HL-60/S4 treated with phorbol 12-myristate 13-acetate at 8.2 ng/mL for 4 days and 3 days (cell line): ENCODE measurements around the gene KCNJ18.
"Not testable (repeated sequence)": the region's sequence is repeated elsewhere in the genome, so short reads cannot be mapped to it uniquely, and the experiment has no call there.

Experiments
- in situ Hi-C: fragments of 300-500 bp; cut with MboI; formaldehyde crosslinking; loops from 2 replicates; pipeline ENCODE4 v1.15.0; 2022; ENCODE audit warnings: low sequenced_read_pairs

The KCNJ18 gene

GRCh38 chr17:21702029-21702428 lies 9.7 kb downstream of the KCNJ18 start:
- in situ Hi-C loops: not testable (repeated sequence)

GRCh38 chr17:21702521-21702920 lies 10.2 kb downstream of the KCNJ18 start:
- in situ Hi-C loops: not testable (repeated sequence)

GRCh38 chr17:21702940-21703640 lies 10.8 kb downstream of the KCNJ18 start:
- in situ Hi-C loops: not testable (repeated sequence)

GRCh38 chr17:21703891-21704872 lies 11.9 kb downstream of the KCNJ18 start:
- in situ Hi-C loops: not testable (repeated sequence)

- in situ Hi-C loops: no loop called here
Observed at GRCh38 chr17:21705021-21705601, 12.8 kb downstream of the KCNJ18 start.

DNA sequence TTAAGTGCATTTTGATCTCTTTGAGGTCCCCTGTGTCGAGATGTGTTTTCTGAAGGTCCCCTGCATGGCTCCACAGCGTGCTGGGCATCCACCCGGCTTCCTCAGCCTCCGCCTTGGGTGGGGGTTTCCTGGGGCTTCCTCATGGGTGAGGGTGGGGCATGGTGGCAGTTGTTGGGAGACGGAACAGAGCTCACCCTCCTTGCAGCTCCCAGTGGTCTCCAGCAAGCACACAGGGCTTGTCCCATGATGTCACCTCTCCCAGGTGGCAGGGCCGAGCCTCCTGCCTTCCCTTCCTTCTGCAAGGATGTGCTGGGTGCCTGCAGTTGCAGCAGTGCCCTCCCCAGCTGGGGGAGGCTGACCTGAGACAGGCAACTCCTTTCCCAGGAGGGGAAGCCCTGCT lies 13.4 kb downstream of the KCNJ18 start:
- in situ Hi-C loops: not testable (repeated sequence)

DNA sequence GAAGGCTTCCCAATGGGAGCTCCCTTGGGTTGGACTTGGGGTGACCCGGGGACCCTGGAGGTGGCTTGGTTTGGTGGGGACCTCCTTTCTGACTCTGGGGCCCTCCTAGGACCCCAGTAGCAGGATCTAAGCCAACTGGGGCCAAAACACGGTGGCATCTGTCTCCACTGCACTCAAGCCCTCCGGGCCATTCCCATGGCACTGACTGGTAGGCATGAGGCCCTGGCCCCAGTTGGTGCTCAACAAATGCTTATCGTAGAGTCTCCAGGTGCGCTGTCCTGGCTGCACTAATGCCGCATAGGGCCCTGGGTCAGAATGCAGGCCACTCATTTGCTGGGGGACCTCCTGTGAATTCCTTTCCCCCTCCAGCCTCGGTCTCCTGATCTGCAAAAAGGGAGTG lies 14.2 kb downstream of the KCNJ18 start:
- in situ Hi-C loops: not testable (repeated sequence)

- in situ Hi-C loops: not testable (repeated sequence)
Observed at GRCh38 chr17:21707131-21707530, 14.8 kb downstream of the KCNJ18 start.

DNA sequence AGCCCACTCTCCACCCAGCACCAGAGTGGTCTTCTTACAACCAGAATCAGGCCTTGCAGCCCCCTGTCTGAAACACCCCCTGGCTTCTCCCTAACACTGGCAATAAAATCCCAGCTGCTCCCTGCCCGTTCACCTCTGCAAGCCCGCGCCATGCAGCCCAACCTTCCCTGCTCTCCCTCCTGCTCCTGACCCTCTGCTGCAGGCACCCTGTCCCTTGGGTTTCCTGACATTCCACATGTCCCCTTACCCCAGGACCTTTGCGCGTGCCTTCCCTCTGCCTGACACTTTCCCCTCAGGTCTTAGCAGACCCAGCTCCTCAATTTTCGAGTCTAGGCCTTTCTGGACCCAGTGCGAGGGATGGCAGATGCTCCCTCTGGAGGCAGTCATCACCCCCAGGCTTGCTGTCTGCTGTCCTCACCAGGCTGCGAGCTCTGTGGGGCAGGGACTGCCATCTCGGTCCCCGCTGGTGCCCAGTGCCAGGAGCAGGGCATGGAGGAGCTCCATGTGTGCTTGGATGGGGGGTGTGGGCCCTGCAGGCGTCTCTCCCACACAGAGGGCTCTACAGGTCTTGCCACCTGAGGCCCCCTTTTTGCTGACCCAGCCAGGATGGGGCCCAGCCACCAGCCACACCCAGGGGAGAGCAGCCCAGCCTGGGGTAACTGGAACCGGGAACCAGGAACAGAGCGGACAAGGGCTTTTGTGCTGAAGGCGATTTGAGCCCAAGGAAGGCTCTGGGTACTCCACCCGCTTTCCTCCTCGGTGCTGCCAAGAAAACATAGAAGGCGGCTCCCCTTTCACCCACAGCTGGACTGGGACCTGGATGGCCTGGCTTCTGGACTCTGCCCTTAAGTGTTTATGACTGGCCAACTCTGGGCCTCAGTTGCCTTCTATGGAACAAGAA lies 15.6 kb downstream of the KCNJ18 start:
- in situ Hi-C loops: not testable (repeated sequence)

- in situ Hi-C loops: not testable (repeated sequence)
Observed at GRCh38 chr17:21708612-21709535, 16.6 kb downstream of the KCNJ18 start.

DNA sequence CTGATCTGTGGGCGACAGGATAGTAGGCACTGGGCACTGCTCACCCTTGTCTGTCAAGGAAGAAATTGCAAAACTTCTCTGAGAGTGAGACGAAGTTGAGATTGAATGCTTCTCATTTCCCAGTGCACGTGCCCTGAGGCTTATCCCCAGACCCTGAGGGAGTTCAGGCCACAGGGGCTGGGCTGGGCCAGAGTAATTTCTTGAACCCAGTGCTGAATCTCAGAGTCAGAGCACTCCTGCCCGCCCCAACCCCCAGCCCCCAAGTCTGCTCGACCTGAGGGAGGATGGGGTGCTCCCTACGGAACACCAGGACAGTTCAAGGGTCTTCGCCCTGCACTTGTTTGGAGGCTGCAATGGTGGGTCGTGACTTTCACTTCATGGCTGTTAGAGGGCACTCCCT lies 17.7 kb downstream of the KCNJ18 start:
- in situ Hi-C loops: not testable (repeated sequence)

DNA sequence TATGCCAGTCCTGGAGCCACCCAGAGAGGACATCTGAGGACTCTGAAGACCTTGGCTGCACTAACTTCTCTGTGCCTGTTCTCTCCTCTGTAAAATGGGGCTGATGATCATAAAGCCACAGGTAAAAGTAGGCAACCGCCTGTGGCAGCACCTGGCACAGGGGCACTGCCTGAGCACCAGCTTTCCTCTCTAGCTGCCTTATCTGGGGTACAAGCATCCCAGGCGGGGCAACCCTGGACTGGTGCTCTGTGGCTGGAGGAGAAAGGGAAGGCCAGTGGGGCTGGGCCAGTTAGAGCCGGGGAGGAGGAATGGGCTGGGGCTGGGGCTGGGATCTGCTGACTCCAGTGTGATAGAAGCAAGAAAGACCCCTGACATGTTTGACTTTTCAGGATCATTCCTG lies 18.2 kb downstream of the KCNJ18 start:
- in situ Hi-C loops: not testable (repeated sequence)

GRCh38 chr17:21711182-21711581 lies 18.9 kb downstream of the KCNJ18 start:
- in situ Hi-C loops: no loop called here

- in situ Hi-C loops: not testable (repeated sequence)
Observed at GRCh38 chr17:21713020-21713419, 20.7 kb downstream of the KCNJ18 start.

DNA sequence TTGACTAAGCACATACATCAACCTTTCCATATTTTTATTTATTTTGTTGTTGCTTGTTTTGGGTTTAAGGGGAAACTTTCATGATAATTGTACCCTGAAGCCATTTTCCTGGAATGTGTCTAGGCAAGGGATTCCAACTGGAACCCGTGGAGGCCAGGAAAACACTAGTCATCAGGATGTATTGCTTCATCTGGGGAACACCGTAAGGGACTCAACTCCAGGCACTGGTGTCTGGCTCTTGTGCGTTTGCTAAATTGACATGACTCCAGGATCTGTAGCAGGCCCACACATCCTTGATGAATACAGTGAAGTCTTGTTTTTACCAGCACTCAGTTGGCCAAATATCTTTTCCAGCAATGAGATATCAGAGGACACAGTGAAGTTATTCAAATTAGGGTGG lies 21.3 kb downstream of the KCNJ18 start:
- in situ Hi-C loops: not testable (repeated sequence)

- in situ Hi-C loops: not testable (repeated sequence)
Observed at GRCh38 chr17:21714676-21715075, 22.4 kb downstream of the KCNJ18 start.

DNA sequence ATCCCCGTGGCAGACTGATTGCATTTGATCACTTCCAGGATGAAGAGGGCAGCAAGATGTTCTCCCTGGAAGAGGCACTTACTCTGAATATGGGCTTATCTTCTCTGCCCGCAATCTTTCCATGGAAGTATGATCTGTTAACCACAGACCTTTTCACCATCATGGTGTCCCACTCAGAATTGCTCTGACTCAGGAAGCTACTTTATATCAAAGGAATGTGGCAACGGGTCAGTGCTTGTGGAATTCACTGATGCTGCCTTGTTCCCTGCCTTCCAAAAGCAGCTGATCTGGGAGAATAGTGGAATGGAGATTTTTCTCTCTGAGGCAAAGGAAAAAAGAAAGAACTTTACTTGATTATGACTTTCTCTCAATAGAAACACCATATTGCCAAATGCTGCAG lies 23.6 kb downstream of the KCNJ18 start:
- in situ Hi-C loops: not testable (repeated sequence)

GRCh38 chr17:21718971-21719370 lies 26.6 kb downstream of the KCNJ18 start:
- in situ Hi-C loops: not testable (repeated sequence)

DNA sequence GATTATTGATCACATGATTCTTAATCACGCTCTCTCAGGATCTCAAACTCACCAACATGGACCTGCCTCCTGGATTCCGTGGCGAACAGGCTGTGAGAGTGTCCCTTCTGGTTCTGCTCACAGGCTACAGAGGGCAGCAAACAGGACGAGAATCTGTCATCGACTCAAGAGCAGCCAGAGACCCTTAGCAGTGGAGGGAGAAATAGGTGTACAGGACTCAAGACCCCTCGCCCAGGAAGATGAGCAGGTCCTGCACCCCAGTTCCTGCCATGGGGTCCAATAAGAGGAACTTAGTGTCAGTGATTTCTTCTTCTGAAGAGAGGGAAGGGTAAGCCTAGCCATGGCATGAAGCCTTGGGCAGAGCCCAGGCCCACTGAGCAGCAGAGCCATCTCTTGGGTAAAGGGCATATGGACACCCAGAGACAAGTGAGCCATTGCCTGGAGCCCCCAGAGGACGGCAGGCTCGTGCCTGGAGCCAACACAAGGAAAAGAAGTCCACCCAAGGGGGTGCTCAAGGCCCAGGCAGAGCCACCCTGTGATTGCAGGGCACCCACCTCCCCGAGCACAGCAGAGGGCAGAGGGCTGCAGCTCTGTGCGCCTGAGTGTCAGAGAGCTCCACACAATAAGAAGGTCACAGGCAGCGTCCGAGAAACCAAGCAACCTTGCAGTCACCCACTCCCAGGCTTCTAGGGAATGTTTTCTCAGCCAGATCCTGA lies 27.3 kb downstream of the KCNJ18 start:
- in situ Hi-C loops: not testable (repeated sequence)
